Heart right ventricle (tissue), 16 donors: ENCODE measurements around the gene CHST2. TPM values are rescaled to one million over a fixed set of nuclear protein-coding genes. Genes with fewer than 3 reads are reported as not detected.

Experiments used
- ATAC-seq, 8 donors: fragments of 200-7000 bp; cut with Tn5 transposase; one replicate each; pipeline ENCODE4 v1.9.1; 2020; ENCODE audit warnings: mild to moderate bottlenecking in 8 of 8, moderate library complexity in 8 of 8, moderate number of reproducible peaks in 1 of 8
- DNase-seq, 2 donors: peaks; one replicate each; pipeline ENCODE4 v3.0.0-alpha.2; 2020
- H3K27ac ChIP-seq, 10 donors: fragments of 200-600 bp; sonication (generic) in 2 of 10; one replicate each; pipeline versions ENCODE4 v1.5.0 to v1.8.0; 2020 to 2022; ENCODE audit warnings: mild to moderate bottlenecking in 3 of 10
- H3K27me3 ChIP-seq, 7 donors: fragments of 200-600 bp; one replicate each; pipeline ENCODE4 v1.8.0; 2021 to 2022; ENCODE audit warnings: mild to moderate bottlenecking in 2 of 7
- H3K36me3 ChIP-seq, 9 donors: fragments of 200-600 bp; sonication (generic) in 1 of 9; one replicate each; pipeline versions ENCODE4 v1.5.0 to v1.8.0; 2020 to 2022; ENCODE audit warnings: mild to moderate bottlenecking in 2 of 9
- H3K4me1 ChIP-seq, 9 donors: fragments of 200-600 bp; sonication (generic) in 1 of 9; one replicate each; pipeline versions ENCODE4 v1.5.0 to v1.8.0; 2020 to 2022; ENCODE audit warnings: mild to moderate bottlenecking in 4 of 9
- H3K4me3 ChIP-seq, 10 donors: fragments of 200-600 bp; sonication (generic) in 2 of 10; one replicate each; pipeline versions ENCODE4 v1.5.0 to v1.8.0; 2020 to 2022; ENCODE audit warnings: mild to moderate bottlenecking in 7 of 10, moderate library complexity in 2 of 10
- H3K9me3 ChIP-seq, 11 donors: fragments of 200-600 bp in 10 of 11; sonication (generic) in 2 of 11; one replicate each; pipeline versions ENCODE4 v1.5.0 to v1.8.0; 2013 to 2022; ENCODE audit warnings: mild to moderate bottlenecking in 2 of 11, control low read depth in 1 of 11, moderate library complexity in 1 of 11
- WGBS, 2 donors: extraction: QIAGEN DNeasy Blood & Tissue Kit; methylation state at CpG; one replicate each; pipeline ENCODE4 v1.1.7; 2013; ENCODE audit warnings: inconsistent platforms in 1 of 2; 5-methylcytosine and 5-hydroxymethylcytosine counted together
- intact Hi-C, 10 donors: fragments of 100-400 bp; cut with DNase I; formaldehyde crosslinking; loops; one replicate each; pipeline versions ENCODE4 v1.11.1 to v1.14.2; 2022
- polyA plus RNA-seq, 2 donors: library from polyadenylated mRNA; stranded (reverse); fragments of 200-250 nt; gene quantifications; one replicate each; pipeline ENCODE4 v1.2.3, GENCODE V29; 2013
- total RNA-seq, 10 donors: library from RNA; stranded (reverse); fragmentation: NEBNext Ultra II Directional in 3 of 10; extraction: Animal tissue kit (Norgen Biotek cat#: 25700) in 3 of 10; gene quantifications; one replicate each; pipeline versions ENCODE4 v1.2.1 to v1.2.4, GENCODE V29; 2021 to 2023
- TF ChIP-seq, protein P1 (sequence below), 9 donors: fragments of 200-600 bp; sonication (generic) in 2 of 9; IDR thresholded peaks; one replicate each; pipeline versions ENCODE4 v1.5.0 to v1.8.0; 2021 to 2022; ENCODE audit warnings: antibody characterized with exemption in 9 of 9, mild to moderate bottlenecking in 5 of 9, moderate library complexity in 1 of 9
- donor health status: Arrhythmogenic right ventricular cardiomyopathy.
- donor health status: ischemic (EF 13 %, LVEDD 7.1; RV severe dilation, severe dysfunction).
- donor health status: healthy with polysubstance abuse.
- donor health status: DM: no; HTN: yes; CAD: no.
- donor health status: DM: no; HTN: no; CAD: no.
- donor health status: ischemic (EF 25% LVEDD 6.9; RV normal size, moderate dysfunction).
- donor health status: ischemic (EF 25% LVEDD 5.7; RV mildly dilated, moderate dysfunction).
- donor health status: healthy.
- donor health status: DM: yes; HTN: yes; CAD: no.
- donor health status: Ischemic cardiomyopathy.
- donor health status: ischemic (EF 35%, LVEDD 5.7; RV mildly dilated, moderate dysfunction).
- donor health status: nonischemic (EF 11% LVEDD 7.7; RV severe dilation, severe dysfunction).
- donor health status: DM: yes; HTN: yes; CAD: no.
- donor health status: PGD.
- donor health status: ischemic (EF 29% LVEDD 5.4; RV normal size, mild dysfunction).
- donor health status: nonischemic (EF 23%, LVEDD 6.1; RV moderate dilation, normal function).

CHST2 gene
- total and polyA plus RNA-seq, 12 donors = 0.44 to 7.0 (median 1.7) TPM

DNA sequence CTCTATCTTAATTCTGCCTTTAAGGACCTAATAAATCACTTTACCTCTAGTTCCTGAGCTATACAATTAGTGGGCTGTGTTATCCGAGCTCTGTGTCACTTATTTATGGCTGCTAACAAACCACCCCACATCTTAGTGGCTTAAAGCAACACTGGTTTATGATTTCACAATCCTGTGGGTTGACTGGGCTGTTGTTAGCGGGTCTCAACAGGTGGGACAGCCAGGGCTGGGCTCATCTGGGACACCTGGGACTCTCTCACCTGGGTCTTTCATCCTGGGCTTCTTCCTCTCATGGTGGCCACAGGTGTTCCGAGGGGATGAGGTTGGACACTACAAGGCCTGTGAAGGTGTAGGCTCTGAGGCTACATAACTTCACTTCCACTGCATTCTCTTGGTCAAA lies 35.8 kb upstream of the CHST2 start:
- peaks cover 0 to 8% (median 0%) of the 10 kb centered on the region in 9 donors for H3K4me1 ChIP-seq
- TF ChIP-seq, protein P1, sequence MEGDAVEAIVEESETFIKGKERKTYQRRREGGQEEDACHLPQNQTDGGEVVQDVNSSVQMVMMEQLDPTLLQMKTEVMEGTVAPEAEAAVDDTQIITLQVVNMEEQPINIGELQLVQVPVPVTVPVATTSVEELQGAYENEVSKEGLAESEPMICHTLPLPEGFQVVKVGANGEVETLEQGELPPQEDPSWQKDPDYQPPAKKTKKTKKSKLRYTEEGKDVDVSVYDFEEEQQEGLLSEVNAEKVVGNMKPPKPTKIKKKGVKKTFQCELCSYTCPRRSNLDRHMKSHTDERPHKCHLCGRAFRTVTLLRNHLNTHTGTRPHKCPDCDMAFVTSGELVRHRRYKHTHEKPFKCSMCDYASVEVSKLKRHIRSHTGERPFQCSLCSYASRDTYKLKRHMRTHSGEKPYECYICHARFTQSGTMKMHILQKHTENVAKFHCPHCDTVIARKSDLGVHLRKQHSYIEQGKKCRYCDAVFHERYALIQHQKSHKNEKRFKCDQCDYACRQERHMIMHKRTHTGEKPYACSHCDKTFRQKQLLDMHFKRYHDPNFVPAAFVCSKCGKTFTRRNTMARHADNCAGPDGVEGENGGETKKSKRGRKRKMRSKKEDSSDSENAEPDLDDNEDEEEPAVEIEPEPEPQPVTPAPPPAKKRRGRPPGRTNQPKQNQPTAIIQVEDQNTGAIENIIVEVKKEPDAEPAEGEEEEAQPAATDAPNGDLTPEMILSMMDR (IDR thresholded peaks at IDR 0.05) = no peak
- intact Hi-C loops = no loop called here
- H3K9me3 ChIP-seq = no peaks in the 10 kb centered on the region
- H3K4me3 ChIP-seq = no peak overlapping the region
- H3K27me3 ChIP-seq = no peaks in the 10 kb centered on the region
- DNase-seq (no peak), ATAC-seq (no peak)
- H3K36me3 ChIP-seq = no peaks in the 10 kb centered on the region
- WGBS, 2 donors = 93 to 95% methylated on average over 3 of the region's 3 CpGs
- no peak overlapping the region for H3K27ac ChIP-seq

DNA sequence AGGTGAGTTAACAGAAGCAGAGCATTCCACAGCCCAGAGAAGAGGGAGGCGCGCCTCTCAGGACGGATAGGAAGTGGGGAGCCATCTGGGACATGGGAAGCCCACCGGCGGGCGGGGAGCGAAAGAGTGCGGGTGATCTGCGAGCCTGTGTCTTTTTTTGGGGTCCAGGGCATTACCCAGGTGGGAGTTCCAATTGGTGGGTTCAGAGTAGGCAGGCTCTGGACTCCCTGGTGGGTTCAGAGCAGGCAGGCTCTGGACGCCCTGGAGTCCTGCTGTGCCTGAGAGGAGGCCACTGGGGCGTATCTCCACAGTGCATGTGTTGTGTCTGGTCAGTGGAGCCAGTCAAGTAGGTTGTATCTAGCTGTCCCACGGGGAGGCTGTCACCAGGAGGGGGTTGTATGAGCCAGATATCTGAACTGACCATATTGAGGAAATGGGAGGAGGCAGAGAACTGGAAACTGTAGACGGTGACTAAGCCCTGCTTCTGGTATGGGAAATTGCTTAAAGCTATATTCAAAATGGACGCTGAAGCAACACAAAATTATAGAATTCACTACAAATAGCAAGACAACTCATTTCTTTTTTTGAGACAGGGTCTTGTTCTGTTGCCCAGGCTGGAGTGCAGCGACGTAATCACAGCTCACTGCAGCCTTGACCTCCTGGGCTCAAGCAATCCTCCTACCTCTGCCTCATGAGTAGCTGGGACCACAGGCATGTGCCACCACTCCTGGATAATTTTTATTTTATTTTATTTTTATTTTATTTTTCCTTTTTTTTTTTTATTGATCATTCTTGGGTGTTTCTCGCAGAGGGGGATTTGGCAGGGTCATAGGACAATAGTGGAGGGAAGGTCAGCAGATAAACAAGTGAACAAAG lies 34.5 kb upstream of the CHST2 start:
- DNase-seq (no peak), ATAC-seq (peak in 6 of 8 donors; percentile 27 to 70 (median 52))
- H3K4me1 ChIP-seq = peaks cover 0 to 8% (median 0%) of the 10 kb centered on the region in 9 donors
- no peak overlapping the region for H3K4me3 ChIP-seq
- H3K27me3 ChIP-seq = no peaks in the 10 kb centered on the region
- WGBS, 2 donors = 80 to 82% methylated on average over 17 of the region's 17 CpGs
- TF ChIP-seq, protein P1 (IDR thresholded peaks at IDR 0.05) = peak in 1 of 9 donors; percentile 18
- intact Hi-C loops = no loop called here
- H3K27ac ChIP-seq = peak overlapping the region in 1 of 10 donors; percentile 55
- no peaks in the 10 kb centered on the region for H3K9me3 ChIP-seq
- H3K36me3 ChIP-seq = no peaks in the 10 kb centered on the region

DNA sequence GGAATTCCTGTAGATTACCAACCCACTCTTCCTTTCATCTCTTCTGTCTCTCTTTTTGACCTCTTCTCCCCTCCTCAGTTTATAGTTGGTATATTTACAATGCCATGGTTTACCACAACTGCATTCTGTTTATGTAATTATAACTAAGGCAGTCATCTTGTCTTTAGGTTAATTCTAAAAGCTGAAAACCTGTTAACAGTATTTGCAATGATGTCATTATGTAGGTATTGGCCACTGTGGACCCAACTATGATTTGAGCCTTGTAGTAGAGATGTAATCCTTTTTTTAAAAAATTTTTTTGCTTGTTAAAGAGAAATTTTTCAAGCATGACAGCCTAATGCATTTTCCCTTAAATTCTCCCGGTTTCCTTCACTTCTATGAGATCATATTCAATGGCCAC lies 30.7 kb upstream of the CHST2 start:
- Histone ChIP-seq H3K4me3 (no peak overlapping the region), H3K27ac (no peak overlapping the region), H3K27me3 (no peaks in the 10 kb centered on the region), H3K9me3 (no peaks in the 10 kb centered on the region), H3K4me1 (peaks cover 0 to 8% (median 0%) of the 10 kb centered on the region in 9 donors), H3K36me3 (no peaks in the 10 kb centered on the region)
- WGBS, 2 donors = 83 to 90% methylated on average over 1 of the region's 1 CpG
- ATAC-seq (no peak), DNase-seq (no peak)
- TF ChIP-seq, protein P1 (IDR thresholded peaks at IDR 0.05) = no peak
- intact Hi-C loops = no loop called here

DNA sequence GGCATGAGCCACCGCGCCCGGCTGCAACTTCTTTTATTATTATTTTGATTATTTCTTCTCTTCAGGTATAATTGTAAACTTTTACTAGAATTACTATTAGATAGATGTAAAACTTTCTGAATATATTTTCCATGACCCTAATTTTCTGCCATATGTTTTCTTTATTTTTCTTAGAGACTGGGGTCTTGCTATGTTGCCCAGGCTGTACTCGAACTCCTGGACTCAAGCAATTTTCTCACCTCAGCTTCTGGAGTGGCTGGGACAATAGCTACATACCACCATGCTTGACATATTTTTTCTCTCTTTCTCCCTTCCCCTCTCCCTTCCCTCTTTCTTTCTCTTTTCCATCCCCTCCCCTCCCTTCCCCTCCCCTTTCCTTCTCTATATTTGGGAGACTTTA lies 29.6 kb upstream of the CHST2 start:
- H3K4me1 ChIP-seq = peaks cover 0 to 5% (median 0%) of the 10 kb centered on the region in 9 donors
- DNase-seq = no peak
- no peaks in the 10 kb centered on the region for H3K36me3 ChIP-seq
- TF ChIP-seq, protein P1 (IDR thresholded peaks at IDR 0.05) = no peak
- no peak for ATAC-seq
- intact Hi-C loops = loop anchor here in 1 of 10 donors (10.0 kb wide), 1 partner anchor 65 kb away; no protein-coding TSS in a partner anchor
- H3K27ac ChIP-seq = no peak overlapping the region
- 96 to 98% methylated on average over 4 of the region's 4 CpGs for WGBS, 2 donors
- H3K9me3 ChIP-seq = no peaks in the 10 kb centered on the region
- no peak overlapping the region for H3K4me3 ChIP-seq
- H3K27me3 ChIP-seq = no peaks in the 10 kb centered on the region
